HEK293 (cell line): ENCODE data around the gene NCR3LG1.

ENCODE experiments used
- HOXA7 ChIP-seq: sonication (generic); formaldehyde crosslinking; IDR thresholded peaks from 2 replicates; pipeline ENCODE4 v1.8.1; 2022; ENCODE audit warnings: missing genetic modification reagents, borderline replicate concordance
- KLF16 ChIP-seq: fragments of 450-650 bp; formaldehyde crosslinking; IDR thresholded peaks from 2 replicates; pipeline ENCODE4 v1.5.1; 2017; ENCODE audit warnings: missing biosample characterization, missing genetic modification characterization
- OSR2 ChIP-seq: fragments of 450-650 bp; formaldehyde crosslinking; IDR thresholded peaks from 2 replicates; pipeline ENCODE4 v1.5.1; 2016; ENCODE audit warnings: missing biosample characterization, missing genetic modification characterization
- OVOL3 ChIP-seq: fragments of 450-650 bp; formaldehyde crosslinking; IDR thresholded peaks from 2 replicates; pipeline ENCODE4 v1.5.1; 2016; ENCODE audit warnings: missing biosample characterization, missing genetic modification characterization
- SALL2 ChIP-seq: fragments of 450-650 bp; formaldehyde crosslinking; IDR thresholded peaks from 2 replicates; pipeline ENCODE4 v1.5.0; 2017; ENCODE audit warnings: missing biosample characterization, mild to moderate bottlenecking, missing genetic modification characterization, borderline replicate concordance
- SETDB1 ChIP-seq: IDR thresholded peaks from one replicate; pipeline ENCODE4 v1.6.1; 2017; ENCODE audit warnings: mild to moderate bottlenecking, low read length, moderate library complexity, mixed read lengths; ENCODE audit not compliant: insufficient read length
- ZNF121 ChIP-seq: fragments of 450-650 bp; formaldehyde crosslinking; IDR thresholded peaks from 2 replicates; pipeline ENCODE4 v1.5.1; 2016; ENCODE audit warnings: missing biosample characterization, missing genetic modification characterization
- ZNF174 ChIP-seq: fragments of 450-650 bp; formaldehyde crosslinking; IDR thresholded peaks from 2 replicates; pipeline ENCODE4 v1.5.0; 2017; ENCODE audit warnings: missing biosample characterization, mild to moderate bottlenecking, missing genetic modification characterization
- ZNF24 ChIP-seq: fragments of 450-650 bp; formaldehyde crosslinking; IDR thresholded peaks from 2 replicates; pipeline ENCODE4 v1.5.1; 2016; ENCODE audit warnings: missing biosample characterization, missing genetic modification characterization
- ZNF248 ChIP-seq: fragments of 450-650 bp; formaldehyde crosslinking; IDR thresholded peaks from 2 replicates; pipeline ENCODE4 v1.5.1; 2017; ENCODE audit warnings: missing biosample characterization, missing genetic modification characterization
- ZNF341 ChIP-seq: fragments of 450-650 bp; formaldehyde crosslinking; IDR thresholded peaks from 2 replicates; pipeline ENCODE4; 2016; ENCODE audit warnings: low read depth, missing biosample characterization, missing genetic modification characterization
- ZNF354C ChIP-seq: fragments of 450-650 bp; formaldehyde crosslinking; IDR thresholded peaks from 2 replicates; pipeline ENCODE4 v1.5.1; 2016; ENCODE audit warnings: missing biosample characterization, missing genetic modification characterization, low read depth, borderline replicate concordance
- ZNF366 ChIP-seq: fragments of 450-650 bp; formaldehyde crosslinking; conservative IDR thresholded peaks from 2 replicates; pipeline ENCODE4 v1.5.1; 2016; ENCODE audit warnings: missing biosample characterization, missing genetic modification characterization
- ZNF394 ChIP-seq: fragments of 450-650 bp; formaldehyde crosslinking; IDR thresholded peaks from 2 replicates; pipeline ENCODE4 v1.5.1; 2016; ENCODE audit warnings: missing biosample characterization, missing genetic modification characterization, mild to moderate bottlenecking, moderate library complexity, borderline replicate concordance
- ZNF629 ChIP-seq: fragments of 450-650 bp; formaldehyde crosslinking; IDR thresholded peaks from 2 replicates; pipeline ENCODE4 v1.5.1; 2017; ENCODE audit warnings: missing biosample characterization, missing genetic modification characterization
- ZNF654 ChIP-seq: fragments of 450-650 bp; formaldehyde crosslinking; IDR thresholded peaks from 2 replicates; pipeline ENCODE4 v1.5.1; 2016; ENCODE audit warnings: low read depth, missing biosample characterization, missing genetic modification characterization
- ZNF677 ChIP-seq: fragments of 450-650 bp; IDR thresholded peaks from 2 replicates; pipeline ENCODE4 v1.5.0; 2018; ENCODE audit warnings: missing biosample characterization, mild to moderate bottlenecking, missing genetic modification characterization, moderate library complexity
- ZNF701 ChIP-seq: fragments of 450-650 bp; formaldehyde crosslinking; IDR thresholded peaks from 2 replicates; pipeline ENCODE4 v1.5.1; 2016; ENCODE audit warnings: missing biosample characterization, missing genetic modification characterization
- ZNF792 ChIP-seq: fragments of 450-650 bp; formaldehyde crosslinking; IDR thresholded peaks from 2 replicates; pipeline ENCODE4 v1.5.1; 2016; ENCODE audit warnings: missing biosample characterization, missing genetic modification characterization
- ZXDB ChIP-seq: fragments of 450-650 bp; formaldehyde crosslinking; IDR thresholded peaks from 2 replicates; pipeline ENCODE4 v1.5.1; 2016; ENCODE audit warnings: missing biosample characterization, missing genetic modification characterization
- TF ChIP-seq, protein P1 (sequence below): fragments of 450-650 bp; formaldehyde crosslinking; IDR thresholded peaks from 2 replicates; pipeline ENCODE4 v1.5.1; 2016; ENCODE audit warnings: missing biosample characterization, missing genetic modification characterization
- TF ChIP-seq, protein P2 (sequence below): fragments of 450-650 bp; formaldehyde crosslinking; IDR thresholded peaks from 2 replicates; pipeline ENCODE4 v1.5.1; 2016; ENCODE audit warnings: missing biosample characterization, missing genetic modification characterization
- TF ChIP-seq, protein P3 (sequence below): fragments of 450-650 bp; formaldehyde crosslinking; IDR thresholded peaks from 2 replicates; pipeline ENCODE4; 2016; ENCODE audit warnings: missing biosample characterization, missing genetic modification characterization
- TF ChIP-seq, protein P4 (sequence below): fragments of 450-650 bp; formaldehyde crosslinking; IDR thresholded peaks from 2 replicates; pipeline ENCODE4 v1.5.1; 2016; ENCODE audit warnings: missing biosample characterization, missing genetic modification characterization
- TF ChIP-seq, protein P5 (sequence below): fragments of 450-650 bp; formaldehyde crosslinking; IDR thresholded peaks from 2 replicates; pipeline ENCODE4 v1.5.1; 2016; ENCODE audit warnings: missing biosample characterization, missing genetic modification characterization
- TF ChIP-seq, protein P6 (sequence below): fragments of 450-650 bp; formaldehyde crosslinking; IDR thresholded peaks from 2 replicates; pipeline ENCODE4 v1.5.1; 2016; ENCODE audit warnings: missing biosample characterization, missing genetic modification characterization, borderline replicate concordance

NCR3LG1 gene

DNA sequence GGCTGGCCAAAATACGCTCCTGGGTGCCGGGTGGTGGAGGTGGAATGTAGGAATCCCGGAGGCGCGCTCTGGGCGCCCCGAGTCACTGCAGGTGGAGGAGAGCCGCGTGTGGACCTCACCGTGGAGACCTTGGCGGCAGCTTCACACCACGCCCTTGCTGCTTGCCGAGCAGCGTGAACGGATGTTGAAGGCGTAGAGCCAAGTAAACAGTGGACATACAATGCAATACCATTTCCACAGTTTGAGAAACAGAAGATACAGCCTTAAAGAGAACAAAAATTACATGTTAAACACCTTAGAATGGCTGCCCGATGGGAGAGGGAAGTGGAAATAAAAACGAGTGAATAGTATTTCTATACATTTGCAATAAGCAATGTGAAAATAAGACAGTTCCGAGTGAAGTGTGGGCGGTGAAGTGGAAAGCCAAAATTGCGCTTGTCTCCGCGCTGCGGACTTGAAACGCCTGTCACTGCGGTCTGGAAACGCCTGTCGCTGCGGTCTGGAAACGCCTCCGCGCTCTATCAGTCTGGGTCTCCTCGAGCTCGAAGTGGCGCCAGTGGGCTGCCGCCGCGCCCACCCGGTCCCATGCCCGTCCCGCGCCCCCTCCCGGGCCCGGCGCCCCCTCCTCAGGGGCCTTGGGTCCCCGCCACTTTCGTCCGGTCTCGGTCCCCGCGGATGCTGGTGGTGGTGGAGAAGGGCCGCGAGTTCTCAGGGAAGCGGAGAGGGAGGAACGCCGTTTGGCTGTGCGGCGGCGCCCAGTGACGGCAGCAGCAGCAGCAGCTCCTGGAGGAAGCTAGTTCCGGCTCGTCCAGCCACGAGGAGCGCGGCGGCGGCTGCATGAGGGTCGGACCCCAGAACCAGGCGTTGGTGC, 1.6 kb downstream of the NCR3LG1 start (continued):
- TF ChIP-seq, protein P1, sequence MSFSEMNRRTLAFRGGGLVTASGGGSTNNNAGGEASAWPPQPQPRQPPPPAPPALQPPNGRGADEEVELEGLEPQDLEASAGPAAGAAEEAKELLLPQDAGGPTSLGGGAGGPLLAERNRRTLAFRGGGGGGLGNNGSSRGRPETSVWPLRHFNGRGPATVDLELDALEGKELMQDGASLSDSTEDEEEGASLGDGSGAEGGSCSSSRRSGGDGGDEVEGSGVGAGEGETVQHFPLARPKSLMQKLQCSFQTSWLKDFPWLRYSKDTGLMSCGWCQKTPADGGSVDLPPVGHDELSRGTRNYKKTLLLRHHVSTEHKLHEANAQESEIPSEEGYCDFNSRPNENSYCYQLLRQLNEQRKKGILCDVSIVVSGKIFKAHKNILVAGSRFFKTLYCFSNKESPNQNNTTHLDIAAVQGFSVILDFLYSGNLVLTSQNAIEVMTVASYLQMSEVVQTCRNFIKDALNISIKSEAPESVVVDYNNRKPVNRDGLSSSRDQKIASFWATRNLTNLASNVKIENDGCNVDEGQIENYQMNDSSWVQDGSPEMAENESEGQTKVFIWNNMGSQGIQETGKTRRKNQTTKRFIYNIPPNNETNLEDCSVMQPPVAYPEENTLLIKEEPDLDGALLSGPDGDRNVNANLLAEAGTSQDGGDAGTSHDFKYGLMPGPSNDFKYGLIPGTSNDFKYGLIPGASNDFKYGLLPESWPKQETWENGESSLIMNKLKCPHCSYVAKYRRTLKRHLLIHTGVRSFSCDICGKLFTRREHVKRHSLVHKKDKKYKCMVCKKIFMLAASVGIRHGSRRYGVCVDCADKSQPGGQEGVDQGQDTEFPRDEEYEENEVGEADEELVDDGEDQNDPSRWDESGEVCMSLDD (tag by site-specific recombination): no peak
- no peak for TF ChIP-seq ZNF677 (tag by site-specific recombination)
- TF ChIP-seq ZNF654 (tag by site-specific recombination): no peak
- TF ChIP-seq ZNF248 (tag by site-specific recombination): no peak
- no peak for TF ChIP-seq ZNF701 (tag by site-specific recombination)
- no peak for TF ChIP-seq HOXA7
- TF ChIP-seq, protein P2, sequence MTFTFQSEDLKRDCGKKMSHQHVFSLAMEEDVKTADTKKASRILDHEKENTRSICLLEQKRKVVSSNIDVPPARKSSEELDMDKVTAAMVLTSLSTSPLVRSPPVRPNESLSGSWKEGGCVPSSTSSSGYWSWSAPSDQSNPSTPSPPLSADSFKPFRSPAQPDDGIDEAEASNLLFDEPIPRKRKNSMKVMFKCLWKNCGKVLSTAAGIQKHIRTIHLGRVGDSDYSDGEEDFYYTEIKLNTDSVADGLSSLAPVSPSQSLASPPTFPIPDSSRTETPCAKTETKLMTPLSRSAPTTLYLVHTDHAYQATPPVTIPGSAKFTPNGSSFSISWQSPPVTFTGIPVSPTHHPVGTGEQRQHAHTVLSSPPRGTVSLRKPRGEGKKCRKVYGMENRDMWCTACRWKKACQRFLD (tag by site-specific recombination): no peak
- peak; percentile 77 for TF ChIP-seq ZNF341 (tag by site-specific recombination)
- TF ChIP-seq ZNF394 (tag by site-specific recombination): peak; percentile 43; the same call in 1 of the 2 replicates
- TF ChIP-seq ZNF366 (tag by site-specific recombination): no peak; the same call in 1 of the 2 replicates
- TF ChIP-seq ZXDB: peak; percentile 67
- TF ChIP-seq ZNF792: 0 out of 2 replicates have a peak, but pooled peaks have one; percentile 42
- no peak for TF ChIP-seq ZNF174
- TF ChIP-seq, protein P3, sequence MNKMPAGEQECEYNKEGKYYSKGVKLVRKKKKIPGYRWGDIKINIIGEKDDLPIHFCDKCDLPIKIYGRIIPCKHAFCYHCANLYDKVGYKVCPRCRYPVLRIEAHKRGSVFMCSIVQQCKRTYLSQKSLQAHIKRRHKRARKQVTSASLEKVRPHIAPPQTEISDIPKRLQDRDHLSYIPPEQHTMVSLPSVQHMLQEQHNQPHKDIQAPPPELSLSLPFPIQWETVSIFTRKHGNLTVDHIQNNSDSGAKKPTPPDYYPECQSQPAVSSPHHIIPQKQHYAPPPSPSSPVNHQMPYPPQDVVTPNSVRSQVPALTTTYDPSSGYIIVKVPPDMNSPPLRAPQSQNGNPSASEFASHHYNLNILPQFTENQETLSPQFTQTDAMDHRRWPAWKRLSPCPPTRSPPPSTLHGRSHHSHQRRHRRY: no peak
- TF ChIP-seq, protein P4, sequence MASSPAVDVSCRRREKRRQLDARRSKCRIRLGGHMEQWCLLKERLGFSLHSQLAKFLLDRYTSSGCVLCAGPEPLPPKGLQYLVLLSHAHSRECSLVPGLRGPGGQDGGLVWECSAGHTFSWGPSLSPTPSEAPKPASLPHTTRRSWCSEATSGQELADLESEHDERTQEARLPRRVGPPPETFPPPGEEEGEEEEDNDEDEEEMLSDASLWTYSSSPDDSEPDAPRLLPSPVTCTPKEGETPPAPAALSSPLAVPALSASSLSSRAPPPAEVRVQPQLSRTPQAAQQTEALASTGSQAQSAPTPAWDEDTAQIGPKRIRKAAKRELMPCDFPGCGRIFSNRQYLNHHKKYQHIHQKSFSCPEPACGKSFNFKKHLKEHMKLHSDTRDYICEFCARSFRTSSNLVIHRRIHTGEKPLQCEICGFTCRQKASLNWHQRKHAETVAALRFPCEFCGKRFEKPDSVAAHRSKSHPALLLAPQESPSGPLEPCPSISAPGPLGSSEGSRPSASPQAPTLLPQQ: peak; percentile 56; the same call in 1 of the 2 replicates
- no peak for TF ChIP-seq SALL2 (tag by site-specific recombination)
- no peak for TF ChIP-seq ZNF24 (tag by site-specific recombination)
- no peak for TF ChIP-seq ZNF354C
- TF ChIP-seq OVOL3 (tag by site-specific recombination): no peak
- no peak for TF ChIP-seq SETDB1
- peak; percentile 69 for TF ChIP-seq ZNF629 (tag by site-specific recombination)
- TF ChIP-seq, protein P5, sequence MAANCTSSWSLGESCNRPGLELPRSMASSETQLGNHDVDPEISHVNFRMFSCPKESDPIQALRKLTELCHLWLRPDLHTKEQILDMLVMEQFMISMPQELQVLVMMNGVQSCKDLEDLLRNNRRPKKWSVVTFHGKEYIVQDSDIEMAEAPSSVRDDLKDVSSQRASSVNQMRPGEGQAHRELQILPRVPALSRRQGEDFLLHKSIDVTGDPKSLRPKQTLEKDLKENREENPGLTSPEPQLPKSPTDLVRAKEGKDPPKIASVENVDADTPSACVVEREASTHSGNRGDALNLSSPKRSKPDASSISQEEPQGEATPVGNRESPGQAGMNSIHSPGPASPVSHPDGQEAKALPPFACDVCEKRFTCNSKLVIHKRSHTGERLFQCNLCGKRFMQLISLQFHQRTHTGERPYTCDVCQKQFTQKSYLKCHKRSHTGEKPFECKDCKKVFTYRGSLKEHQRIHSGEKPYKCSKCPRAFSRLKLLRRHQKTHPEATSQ (tag by site-specific recombination): no peak
- peak; percentile 70 for TF ChIP-seq OSR2 (tag by site-specific recombination)
- TF ChIP-seq, protein P6, sequence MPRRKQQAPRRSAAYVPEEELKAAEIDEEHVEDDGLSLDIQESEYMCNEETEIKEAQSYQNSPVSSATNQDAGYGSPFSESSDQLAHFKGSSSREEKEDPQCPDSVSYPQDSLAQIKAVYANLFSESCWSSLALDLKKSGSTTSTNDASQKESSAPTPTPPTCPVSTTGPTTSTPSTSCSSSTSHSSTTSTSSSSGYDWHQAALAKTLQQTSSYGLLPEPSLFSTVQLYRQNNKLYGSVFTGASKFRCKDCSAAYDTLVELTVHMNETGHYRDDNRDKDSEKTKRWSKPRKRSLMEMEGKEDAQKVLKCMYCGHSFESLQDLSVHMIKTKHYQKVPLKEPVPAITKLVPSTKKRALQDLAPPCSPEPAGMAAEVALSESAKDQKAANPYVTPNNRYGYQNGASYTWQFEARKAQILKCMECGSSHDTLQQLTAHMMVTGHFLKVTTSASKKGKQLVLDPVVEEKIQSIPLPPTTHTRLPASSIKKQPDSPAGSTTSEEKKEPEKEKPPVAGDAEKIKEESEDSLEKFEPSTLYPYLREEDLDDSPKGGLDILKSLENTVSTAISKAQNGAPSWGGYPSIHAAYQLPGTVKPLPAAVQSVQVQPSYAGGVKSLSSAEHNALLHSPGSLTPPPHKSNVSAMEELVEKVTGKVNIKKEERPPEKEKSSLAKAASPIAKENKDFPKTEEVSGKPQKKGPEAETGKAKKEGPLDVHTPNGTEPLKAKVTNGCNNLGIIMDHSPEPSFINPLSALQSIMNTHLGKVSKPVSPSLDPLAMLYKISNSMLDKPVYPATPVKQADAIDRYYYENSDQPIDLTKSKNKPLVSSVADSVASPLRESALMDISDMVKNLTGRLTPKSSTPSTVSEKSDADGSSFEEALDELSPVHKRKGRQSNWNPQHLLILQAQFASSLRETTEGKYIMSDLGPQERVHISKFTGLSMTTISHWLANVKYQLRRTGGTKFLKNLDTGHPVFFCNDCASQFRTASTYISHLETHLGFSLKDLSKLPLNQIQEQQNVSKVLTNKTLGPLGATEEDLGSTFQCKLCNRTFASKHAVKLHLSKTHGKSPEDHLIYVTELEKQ: no peak
- no peak for TF ChIP-seq ZNF121 (tag by site-specific recombination)
- peak; percentile 77 for TF ChIP-seq KLF16 (tag by site-specific recombination)
